Measurements from ENCODE around the gene ZNF518B. TPM values are rescaled to one million over a fixed set of nuclear protein-coding genes. Genes with fewer than 3 reads are reported as not detected.
"Not testable (repeated sequence)": the region's sequence is repeated elsewhere in the genome, so short reads cannot be mapped to it uniquely, and the experiment has no call there.

The ZNF518B gene
- total RNA-seq, 1 donor from 2014 or later = 19.0 TPM

GRCh38 chr4:10441512-10441911 is 15.7 kb downstream of the ZNF518B start:
- peaks cover 13% of the 10 kb centered on the region for H3K36me3 ChIP-seq
- no peak overlapping the region for H3K27ac ChIP-seq
- ATAC-seq (no peak), DNase-seq (no peak)
- no peaks in the 10 kb centered on the region for H3K27me3 ChIP-seq
- H3K4me1 ChIP-seq = no peaks in the 10 kb centered on the region
- intact Hi-C loops (cut with DNase I) = no loop called here
- no peak overlapping the region for H3K4me3 ChIP-seq
- no peaks in the 10 kb centered on the region for H3K9me3 ChIP-seq
- TF ChIP-seq CTCF (IDR thresholded peaks at IDR 0.05) = no peak

- no peak overlapping the region for H3K4me3 ChIP-seq
- no peak overlapping the region for H3K27ac ChIP-seq
- ATAC-seq (no peak), DNase-seq (no peak)
- H3K36me3 ChIP-seq = no peaks in the 10 kb centered on the region
- H3K4me1 ChIP-seq = no peaks in the 10 kb centered on the region
- no peaks in the 10 kb centered on the region for H3K27me3 ChIP-seq
- H3K9me3 ChIP-seq = no peaks in the 10 kb centered on the region
- intact Hi-C loops (cut with DNase I) = no loop called here
- no peak for TF ChIP-seq CTCF (IDR thresholded peaks at IDR 0.05)
Measured at GRCh38 chr4:10438924-10439323, 18.3 kb downstream of the ZNF518B start.

- Histone ChIP-seq H3K27me3 (no peaks in the 10 kb centered on the region), H3K27ac (no peak overlapping the region), H3K4me1 (no peaks in the 10 kb centered on the region), H3K4me3 (no peak overlapping the region), H3K36me3 (no peaks in the 10 kb centered on the region), H3K9me3 (no peaks in the 10 kb centered on the region)
- intact Hi-C loops (cut with DNase I) = no loop called here
- no peak for ATAC-seq
- TF ChIP-seq CTCF (IDR thresholded peaks at IDR 0.05) = no peak
- no peak for DNase-seq
Measured at GRCh38 chr4:10437735-10438134, 19.5 kb downstream of the ZNF518B start.

- H3K36me3 ChIP-seq; ATAC-seq; H3K4me1 ChIP-seq; H3K4me3 ChIP-seq; H3K9me3 ChIP-seq; H3K27me3 ChIP-seq; H3K27ac ChIP-seq; DNase-seq; intact Hi-C loops (cut with DNase I): not testable (repeated sequence)
Measured at GRCh38 chr4:10427680-10428079, 29.5 kb downstream of the ZNF518B start.

- no peaks in the 10 kb centered on the region for H3K36me3 ChIP-seq
- H3K27me3 ChIP-seq = no peaks in the 10 kb centered on the region
- H3K4me1 ChIP-seq = no peaks in the 10 kb centered on the region
- ATAC-seq = no peak
- H3K27ac ChIP-seq = no peak overlapping the region
- intact Hi-C loops (cut with DNase I) = no loop called here
- H3K9me3 ChIP-seq = no peaks in the 10 kb centered on the region
- no peak for DNase-seq
- no peak for TF ChIP-seq CTCF (IDR thresholded peaks at IDR 0.05)
- H3K4me3 ChIP-seq = no peak overlapping the region
Measured at GRCh38 chr4:10421344-10422055, 35.7 kb downstream of the ZNF518B start.

GRCh38 chr4:10417740-10418139 is 39.5 kb downstream of the ZNF518B start:
- intact Hi-C loops (cut with DNase I) = no loop called here
- no peak for TF ChIP-seq CTCF (IDR thresholded peaks at IDR 0.05)

More at GRCh38 chr4:10417740-10418139, 39.5 kb downstream of the ZNF518B start:
- H3K27ac ChIP-seq = no peak overlapping the region
- ATAC-seq (no peak), DNase-seq (no peak)
- H3K4me1 ChIP-seq = no peaks in the 10 kb centered on the region
- H3K27me3 ChIP-seq = no peaks in the 10 kb centered on the region
- no peak overlapping the region for H3K4me3 ChIP-seq
- no peaks in the 10 kb centered on the region for H3K9me3 ChIP-seq
- no peaks in the 10 kb centered on the region for H3K36me3 ChIP-seq

Measured in upper lobe of right lung (tissue), 1 donor.